ENCODE data around the gene LRFN3.
"Not testable (repeated sequence)": the region's sequence is repeated elsewhere in the genome, so short reads cannot be mapped to it uniquely, and the experiment has no call there.

LRFN3 gene

DNA sequence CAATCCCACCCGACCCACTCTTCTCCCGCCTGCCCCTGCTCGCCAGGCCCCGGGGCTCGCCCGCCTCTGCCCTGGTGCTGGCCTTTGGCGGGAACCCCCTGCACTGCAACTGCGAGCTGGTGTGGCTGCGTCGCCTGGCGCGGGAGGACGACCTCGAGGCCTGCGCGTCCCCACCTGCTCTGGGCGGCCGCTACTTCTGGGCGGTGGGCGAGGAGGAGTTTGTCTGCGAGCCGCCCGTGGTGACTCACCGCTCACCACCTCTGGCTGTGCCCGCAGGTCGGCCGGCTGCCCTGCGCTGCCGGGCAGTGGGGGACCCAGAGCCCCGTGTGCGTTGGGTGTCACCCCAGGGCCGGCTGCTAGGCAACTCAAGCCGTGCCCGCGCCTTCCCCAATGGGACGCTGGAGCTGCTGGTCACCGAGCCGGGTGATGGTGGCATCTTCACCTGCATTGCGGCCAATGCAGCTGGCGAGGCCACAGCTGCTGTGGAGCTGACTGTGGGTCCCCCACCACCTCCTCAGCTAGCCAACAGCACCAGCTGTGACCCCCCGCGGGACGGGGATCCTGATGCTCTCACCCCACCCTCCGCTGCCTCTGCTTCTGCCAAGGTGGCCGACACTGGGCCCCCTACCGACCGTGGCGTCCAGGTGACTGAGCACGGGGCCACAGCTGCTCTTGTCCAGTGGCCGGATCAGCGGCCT is 4.1 kb downstream of the LRFN3 start:
- DNase-seq, result no peak

DNA sequence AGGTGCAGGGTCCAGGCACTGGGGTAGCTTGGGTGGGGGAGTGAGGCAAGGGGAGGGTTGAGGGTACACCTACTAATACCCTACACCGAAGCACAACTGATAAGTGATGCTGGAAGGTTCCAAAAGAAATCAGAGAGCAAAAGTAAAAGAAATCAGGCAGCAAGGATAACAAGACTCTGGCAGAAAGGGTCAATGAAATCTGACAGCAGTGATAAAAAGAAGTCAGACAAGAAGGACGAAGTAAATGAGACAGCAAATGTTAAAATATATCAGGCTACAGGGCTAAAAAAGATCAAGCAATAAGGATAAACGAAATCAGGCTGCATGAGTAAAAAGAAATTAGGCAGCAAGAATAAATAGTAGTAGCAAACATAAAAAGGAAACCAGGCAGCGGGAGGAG is 4.7 kb downstream of the LRFN3 start:
- DNase-seq, result no peak

DNA sequence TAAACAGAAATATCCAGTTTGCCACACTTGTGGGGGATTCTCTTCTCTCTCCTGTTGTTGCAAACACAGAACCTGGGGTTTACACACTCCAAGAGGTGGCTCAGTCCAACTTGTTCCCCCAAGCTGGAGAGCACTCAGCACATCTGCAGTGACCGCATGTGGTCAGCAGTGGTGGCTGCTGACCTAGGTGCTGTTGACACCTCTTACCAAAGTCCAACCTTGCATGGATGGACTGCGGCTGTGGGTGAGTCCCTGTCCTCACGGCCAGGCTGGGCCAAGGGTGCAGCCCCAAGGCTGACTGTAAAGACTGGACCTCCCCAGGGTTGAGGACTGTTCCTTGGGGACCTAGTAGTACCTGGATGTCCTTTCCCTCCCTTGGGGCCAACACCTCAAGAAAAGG is 6.1 kb downstream of the LRFN3 start:
- DNase-seq, result no peak

DNA sequence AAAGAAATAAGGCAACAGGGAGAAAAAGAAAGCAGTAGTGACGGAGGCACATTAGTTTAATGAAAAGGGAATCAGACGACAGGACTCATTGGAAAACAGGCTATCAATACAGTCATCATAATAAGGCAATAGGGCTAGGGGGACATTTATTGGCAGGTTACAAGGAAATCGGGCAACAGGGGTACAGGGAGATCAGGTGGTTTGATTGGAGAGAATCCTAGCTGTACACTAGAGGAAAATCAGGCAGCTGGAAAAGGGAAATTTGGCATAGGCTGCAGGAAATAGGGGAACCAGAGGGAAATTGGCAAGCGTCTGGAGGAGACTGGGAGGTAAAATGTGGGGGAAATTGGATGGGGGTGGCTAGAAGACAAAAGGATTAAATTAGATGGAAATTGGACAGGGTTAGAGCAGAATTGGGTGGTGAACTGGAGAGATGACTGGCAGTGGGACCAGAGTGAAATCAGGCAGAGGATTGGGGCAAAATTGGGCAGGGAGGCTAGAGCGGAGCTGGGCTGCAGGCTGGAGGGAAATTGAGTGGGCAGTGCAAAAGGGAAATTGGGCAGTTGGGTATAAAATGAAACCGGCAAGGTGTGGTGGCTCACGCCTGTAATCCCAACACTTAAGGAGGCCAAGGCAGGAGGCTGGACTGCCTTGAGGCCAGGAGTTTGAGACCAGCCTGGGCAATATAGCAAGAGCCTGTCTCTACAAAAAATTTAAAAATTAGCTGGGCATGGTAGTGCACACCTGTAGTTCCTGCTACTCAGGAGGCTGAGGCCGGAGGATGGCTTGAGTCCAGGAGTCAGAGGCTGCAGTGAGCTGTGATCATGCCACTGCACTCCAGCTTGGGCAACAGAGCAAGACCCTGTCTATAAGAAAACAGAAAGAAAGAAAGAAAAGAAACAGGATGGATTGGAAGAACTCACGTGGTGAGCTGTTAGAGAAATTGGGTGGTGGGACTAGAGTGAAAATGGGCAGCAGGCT is 7.4 kb downstream of the LRFN3 start:
- no peak for DNase-seq

DNA sequence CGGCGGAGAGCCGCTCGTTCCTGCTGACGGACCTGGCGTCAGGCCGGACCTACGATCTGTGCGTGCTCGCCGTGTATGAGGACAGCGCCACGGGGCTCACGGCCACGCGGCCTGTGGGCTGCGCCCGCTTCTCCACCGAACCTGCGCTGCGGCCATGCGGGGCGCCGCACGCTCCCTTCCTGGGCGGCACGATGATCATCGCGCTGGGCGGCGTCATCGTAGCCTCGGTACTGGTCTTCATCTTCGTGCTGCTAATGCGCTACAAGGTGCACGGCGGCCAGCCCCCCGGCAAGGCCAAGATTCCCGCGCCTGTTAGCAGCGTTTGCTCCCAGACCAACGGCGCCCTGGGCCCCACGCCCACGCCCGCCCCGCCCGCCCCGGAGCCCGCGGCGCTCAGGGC is 8.4 kb downstream of the LRFN3 start:
- DNase-seq, result no peak

DNA sequence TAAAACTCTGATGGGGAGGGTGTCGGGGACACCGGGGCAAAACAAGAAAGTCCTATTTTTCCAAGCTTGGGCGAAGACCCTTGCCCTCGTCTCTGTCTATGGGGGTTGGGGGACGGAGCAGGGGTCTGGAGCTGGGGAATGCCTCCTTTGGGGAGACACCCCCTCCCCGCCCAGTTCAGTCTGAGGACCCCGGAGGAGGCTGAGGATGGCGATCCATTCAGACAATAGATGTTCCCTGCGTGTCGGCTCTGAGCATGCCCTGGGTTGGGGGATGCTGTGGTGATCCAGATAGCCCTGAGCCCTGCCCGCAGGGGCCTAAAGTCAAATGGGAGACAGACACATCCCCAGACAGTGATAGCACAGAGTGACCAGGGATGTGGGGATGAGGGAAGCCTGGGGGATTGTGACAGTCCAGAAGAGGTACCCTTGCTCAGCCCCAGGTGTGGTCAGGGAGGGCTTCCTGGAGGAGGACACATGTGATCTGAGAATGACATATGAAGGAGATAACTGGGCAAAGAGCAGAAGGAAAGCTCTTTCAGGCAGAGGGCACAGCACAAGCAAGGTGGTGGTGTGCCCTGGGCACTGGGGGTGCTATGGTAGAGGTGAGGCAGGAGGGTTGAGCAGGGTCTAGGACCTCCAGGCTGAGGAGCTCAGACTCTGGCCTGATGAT is 9.1 kb downstream of the LRFN3 start:
- DNase-seq, result no peak

DNA sequence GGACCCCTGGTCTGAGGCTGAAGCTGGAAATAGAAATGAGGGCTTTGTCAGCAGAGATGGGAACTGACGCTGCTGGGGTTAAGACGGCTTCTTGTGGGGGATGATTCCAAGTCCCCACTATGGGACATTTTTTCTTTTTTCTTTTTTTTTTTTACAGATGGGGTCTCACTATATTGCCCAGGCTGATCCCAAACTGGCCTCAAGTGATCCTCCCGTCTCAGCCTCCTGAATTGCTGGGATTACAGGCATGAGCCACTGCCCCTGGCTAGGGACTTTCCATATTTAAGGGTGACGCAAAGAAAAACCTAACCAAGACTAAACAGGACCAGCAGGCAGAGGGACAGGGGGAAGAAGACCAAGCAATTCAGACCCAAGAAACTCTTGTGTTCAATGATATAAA is 10.0 kb downstream of the LRFN3 start:
- no peak for DNase-seq

DNA sequence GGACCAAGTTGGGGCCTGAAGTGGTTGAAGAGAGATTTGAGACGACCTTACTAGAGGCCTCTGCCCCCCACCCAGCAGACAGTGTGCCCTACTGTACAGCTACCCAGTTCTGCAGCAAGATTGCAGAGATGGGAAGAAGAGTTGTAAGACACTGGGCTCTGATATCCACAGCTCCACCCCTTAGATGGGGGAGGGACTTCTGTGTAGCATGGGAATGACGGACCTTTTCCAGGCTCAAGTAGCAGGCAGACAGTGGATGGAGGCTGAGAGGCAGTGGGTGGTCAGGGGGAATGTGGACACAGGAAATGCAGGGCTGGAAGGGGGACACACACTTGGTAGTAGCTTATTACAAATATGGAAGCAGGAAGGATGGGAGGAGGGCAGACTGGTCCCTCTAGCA is 13.0 kb downstream of the LRFN3 start:
- no peak for DNase-seq

DNA sequence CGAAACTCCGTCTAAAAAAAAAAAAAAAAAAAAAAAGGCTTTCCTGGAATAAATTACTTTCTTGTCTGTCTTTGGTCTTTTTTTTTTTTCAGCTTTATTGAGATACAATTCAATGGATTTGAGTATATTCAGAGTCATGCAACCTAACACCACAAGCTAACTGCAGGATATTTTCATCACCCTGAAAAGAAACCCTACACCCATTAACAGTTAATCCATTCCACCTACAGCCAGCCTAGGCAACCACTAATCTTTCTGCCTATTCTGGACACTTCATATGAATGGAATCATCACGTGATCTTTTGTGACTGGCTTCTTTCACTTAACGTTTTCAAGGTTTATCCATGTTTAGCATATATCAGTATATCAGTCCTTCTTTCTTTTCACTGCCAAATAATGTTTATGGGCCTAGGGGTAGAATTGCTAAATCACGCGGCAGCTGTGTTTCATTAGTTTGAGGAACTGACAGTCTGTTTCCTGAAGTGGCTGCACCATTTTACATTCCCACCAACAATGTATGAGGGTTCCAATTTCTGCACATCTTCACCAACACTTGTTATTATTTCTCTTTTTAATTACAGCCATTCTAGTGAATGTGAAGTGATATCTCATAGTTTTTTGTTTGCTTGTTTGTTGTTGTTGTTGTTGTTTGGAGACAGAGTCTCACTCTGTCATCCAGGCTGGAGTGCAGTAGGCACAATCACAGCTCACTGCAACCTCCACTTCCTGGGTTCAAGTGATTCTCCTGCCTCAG is 19.9 kb downstream of the LRFN3 start:
- no peak for DNase-seq

DNA sequence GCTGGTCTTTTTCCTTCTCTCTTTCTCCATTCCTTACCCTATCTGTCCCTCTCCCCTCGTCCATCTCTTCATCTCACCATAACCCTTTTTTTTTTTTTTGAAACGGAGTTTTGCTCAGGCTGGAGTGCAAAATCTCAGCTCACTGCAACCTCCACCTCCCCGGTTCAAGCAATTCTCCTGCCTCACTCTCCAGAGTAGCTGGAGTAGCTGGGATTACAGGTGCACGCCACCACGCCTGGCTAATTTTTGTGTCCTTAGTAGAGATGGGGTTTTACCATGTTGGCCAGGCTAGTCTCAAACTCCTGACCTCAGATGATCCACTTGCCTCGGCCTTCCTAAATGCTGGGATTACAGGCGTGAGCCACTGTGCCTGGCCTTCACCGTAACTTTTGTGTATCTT is 21.2 kb downstream of the LRFN3 start:
- DNase-seq, result not testable (repeated sequence)

DNA sequence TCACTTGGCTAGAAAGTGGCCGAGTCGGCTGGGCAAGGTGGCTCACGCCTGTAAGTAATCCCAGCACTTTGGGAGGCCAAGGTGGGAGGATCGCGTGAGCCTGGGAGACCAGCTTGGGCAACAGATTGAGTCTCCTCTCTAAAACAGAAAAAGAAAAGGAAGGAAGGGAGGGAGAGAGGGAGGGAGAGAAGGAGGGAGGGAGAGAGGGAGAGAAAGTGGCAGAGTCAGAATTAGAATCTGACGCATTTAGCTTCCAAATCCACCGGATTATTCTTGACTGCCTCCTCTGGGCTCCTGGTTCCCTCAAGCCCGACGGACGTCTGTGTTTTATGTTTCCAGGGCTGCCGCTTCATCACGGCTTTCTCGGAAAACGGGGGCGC is 22.5 kb downstream of the LRFN3 start:
- no peak for DNase-seq

DNA sequence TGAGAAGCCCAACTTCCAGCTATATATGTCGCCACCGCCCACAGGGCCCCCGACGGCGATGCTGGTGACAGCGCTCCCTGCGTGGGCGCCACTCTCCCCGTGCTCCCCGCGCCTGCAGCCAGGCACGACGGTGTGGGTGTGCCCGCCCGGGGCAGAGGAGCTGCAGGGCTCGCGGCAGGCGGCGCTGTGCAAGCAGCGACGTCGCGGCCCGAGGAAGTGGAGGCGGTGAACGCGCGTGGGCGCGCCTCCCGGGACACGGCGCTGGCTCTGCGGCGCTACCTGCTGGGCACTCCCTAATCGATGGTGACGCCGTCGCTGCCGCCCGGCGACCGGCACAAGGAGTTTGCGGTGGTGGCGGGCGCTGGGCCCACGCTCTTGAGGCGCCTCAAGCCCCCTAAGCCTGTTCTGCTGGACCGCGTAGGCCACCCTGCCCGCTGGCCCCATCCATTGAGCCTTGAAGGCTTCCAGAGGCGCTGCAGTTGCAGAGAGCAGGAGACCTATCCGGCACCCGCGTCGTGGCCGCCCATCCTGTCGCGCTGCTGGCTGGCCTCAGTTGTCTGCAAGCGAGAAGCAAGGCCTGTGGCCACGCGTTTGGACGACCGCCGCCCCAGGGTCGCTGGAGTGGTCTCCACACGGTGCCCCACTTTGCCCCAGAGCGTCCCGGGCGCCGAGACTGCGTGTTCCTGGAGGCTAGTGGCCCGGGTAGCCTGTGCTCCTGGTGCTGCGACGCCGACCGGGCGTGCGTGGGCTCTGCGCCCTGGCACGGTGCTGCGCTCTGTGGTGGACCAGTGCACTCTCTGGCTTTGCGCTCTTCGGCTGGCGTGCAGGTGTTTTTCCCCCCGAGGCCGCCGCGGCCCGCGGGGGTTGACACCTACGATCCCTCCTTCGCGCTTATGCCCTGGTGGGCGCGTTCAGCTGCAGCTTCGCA is 23.1 kb downstream of the LRFN3 start:
- DNase-seq, result no peak

DNA sequence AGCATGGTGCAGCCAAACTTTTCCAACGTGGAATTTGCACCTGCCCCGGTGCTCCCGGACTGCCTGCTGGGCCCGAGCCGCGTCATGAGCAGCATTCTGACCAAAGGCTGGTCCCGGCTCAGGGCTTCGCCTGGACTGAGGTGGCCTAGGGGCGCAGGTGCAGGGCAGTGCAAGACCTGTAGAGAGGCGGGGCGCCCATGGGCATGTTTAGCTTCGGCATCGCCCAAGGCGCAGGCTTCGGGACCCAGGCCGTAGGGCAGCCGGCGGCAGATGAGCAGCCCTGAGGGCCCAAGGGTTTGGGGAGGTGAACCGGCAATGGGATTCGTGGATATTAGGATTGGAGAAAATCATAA is 23.8 kb downstream of the LRFN3 start:
- DNase-seq, result no peak

DNA sequence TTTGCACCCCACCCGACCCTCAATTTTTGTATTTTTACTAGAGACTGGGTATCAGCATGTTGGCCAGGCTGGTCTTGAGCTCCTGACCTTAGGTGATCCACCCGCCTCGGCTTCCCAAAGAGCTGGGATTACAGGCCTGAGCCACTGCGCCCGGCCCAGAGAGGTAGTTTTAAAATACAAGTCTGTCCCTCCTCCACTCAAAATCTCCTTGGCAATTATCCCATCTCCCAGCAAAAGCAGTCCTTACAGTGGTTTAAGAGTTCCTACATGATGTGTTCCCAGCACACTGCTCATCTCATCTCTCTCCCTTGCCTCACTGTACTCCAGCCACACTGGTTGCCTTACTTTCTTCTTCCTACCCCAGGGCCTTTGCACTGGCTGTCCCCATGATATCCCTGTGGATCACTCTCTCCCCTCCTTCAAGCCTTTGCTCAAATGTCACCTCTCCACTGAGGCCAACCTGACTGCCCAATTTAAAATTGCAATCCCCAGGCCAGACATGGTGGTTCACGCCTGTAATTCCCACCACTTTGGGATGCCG is 24.3 kb downstream of the LRFN3 start:
- no peak for DNase-seq

DNA sequence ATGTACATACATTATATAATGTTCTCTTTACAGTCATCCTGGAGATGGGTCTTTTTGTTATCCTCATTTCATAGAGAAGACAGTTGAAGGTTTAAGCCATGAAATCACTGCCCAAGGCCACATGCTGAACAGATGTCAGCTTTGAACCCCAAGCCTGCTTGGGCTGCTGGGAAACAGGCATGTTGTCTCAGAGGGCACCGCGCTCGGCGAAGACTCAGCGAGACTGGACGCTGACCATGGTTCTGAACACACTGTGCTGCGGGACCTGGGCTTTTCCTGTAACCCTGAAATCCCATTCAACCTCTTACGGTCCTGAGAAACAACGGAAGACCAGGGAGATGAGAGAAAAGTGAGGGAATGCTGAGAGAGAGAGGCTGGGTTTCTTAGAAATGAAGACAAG is 27.3 kb downstream of the LRFN3 start:
- no peak for DNase-seq

DNA sequence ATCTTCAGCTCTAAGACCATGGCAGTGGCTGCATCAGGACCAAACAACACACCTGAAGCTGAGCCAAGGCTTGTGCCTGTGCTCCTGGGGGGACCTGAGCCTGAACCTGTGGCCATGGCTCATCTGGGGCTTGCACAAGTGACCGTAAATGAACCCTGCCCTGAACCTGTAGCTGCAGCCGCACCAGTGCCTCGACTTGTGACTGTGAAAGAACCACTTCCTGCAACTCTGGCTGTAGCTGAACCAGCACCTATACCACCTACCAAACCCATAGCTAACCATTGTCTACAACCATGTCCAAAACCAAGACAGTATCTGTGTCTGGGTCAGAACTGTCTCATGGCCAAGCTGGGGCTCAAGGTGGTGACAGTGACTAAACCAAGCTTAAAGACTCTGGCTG is 30.6 kb downstream of the LRFN3 start:
- no peak for DNase-seq

DNA sequence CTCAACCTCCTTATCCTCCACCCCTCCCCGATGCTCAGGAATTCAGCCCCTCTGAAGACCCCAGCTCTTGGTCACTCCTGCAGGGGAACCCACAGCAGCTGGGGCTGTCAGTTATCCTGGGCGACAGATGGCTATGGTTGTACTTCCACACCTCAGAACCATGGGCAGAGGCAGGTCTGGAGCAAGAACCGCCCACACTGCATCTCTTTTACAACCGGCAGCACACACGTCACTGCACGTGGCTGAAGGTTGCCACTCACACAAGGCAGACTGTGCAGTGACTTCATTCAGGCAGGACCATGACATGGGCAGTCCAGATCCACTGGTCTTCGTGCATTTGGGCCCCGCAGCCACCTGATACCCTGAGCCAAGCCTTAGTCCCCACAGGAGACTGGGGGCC is 37.3 kb downstream of the LRFN3 start:
- no peak for DNase-seq

DNA sequence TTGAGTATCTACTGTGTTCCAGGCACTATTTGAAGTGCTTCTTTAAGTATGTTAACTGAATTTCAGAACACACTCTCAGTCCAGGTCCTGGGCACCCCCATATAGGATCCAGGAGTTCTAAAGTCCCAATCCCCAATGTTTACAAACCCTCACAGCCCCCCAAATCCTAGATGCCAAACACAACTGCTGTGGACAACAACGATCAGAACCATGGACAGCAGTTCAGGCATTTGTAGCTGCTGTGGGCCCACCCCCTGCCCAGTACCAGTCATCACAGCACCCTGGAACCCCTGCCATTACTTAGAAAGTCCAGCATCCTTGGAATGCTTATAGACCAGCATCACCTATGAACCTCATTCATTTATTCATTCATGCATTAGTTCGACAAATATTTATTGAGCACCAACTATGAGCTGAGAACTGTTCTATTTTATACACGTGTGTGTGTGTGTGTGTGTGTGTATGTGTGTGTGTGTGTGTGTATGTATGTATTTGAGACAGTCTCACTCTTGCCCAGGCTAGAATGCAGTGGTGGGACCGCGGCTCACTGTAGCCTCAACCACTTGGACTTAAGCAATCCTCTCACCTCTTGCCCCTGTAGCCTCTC is 39.5 kb downstream of the LRFN3 start:
- DNase-seq, result no peak

DNA sequence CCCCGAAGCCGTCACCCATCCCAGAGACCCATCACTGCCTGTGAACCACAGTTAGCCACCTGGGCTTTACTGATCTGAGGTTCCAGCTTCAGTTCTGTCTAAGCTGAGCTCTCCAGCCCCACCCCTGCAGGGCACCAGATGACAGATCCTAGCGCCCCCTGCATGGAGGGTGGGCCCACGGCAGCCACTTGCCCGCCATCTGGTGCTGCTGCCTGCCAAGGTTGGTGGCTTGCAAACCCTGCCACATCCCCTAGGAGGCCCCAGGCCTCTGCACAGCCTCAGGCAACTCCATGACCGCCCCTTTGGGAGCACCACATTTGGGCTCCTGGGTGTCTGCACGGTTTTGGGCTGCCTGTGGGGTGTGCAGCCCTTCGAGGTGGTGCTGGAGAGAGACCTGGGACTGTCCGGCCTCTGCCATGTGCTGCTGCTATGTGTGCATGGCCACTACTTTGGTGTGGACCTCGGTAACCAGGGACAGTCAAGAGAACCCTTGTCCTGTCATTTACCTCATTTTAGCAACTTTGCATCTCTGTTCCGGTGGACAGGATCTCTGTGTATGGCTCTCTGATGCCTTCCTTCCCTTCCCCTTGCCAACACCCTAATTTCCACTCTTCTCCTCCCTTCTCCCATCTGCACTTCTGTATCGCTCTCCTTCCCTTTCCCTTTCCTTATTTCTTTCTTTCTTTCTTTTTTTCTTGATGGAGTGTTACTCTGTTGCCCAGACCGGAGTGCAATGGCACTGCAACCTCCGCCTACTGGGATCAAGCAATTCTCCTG is 41.5 kb downstream of the LRFN3 start:
- peak; percentile 44 to 90 for DNase-seq

DNA sequence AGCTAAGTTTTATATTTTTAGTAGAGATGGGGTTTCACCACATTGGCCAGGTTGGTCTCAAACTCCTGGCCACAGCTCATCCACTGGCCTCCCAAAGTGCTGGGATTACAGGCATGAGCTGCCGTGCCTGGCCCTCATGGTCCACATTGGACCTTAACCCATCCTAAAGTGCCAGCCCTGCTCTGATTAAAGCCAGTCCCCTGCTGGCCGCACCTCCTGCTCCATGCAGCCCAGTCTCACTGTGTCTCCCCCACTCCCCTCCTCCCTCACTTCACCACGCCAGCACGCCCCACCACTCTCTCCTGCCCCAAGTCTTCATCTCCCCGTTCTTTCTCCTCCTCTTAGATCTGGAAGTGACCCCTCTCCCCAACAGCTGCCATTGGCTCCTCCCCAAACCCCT is 42.1 kb downstream of the LRFN3 start:
- DNase-seq, result no peak

All from NCI-H446 (cell line).